Measurements from ENCODE around the gene MED9. TPM values are rescaled to one million over a fixed set of nuclear protein-coding genes. Genes with fewer than 3 reads are reported as not detected.
A peak's percentile ranks its signal among the peaks of the same experiment; 100 is the strongest.

The MED9 gene
- total RNA-seq, 2 donors from 2014 or later, result 4.9 to 7.8 TPM

DNA sequence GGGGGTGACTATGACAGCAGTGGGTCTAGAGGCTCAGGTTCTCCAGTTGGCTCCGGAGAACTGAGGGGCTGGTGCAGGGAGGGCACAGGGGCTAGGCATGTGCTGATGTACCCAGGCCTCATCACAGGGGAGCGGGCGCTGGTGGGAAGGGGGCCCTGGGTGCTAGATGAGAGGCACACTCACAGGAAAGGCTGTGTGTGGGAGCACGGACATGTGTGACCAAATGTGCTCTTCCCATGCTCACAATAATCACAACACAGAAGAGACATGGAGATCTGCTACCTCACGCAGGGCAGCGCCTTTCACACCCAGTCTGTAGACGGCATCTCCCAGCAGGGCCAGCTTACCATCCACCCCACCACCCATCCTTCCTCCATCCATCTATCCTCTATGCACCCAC, 36.8 kb downstream of the MED9 start:
- H3K27me3 ChIP-seq, result no peaks in the 10 kb centered on the region
- DNase-seq (no peak), ATAC-seq (no peak)
- no peaks in the 10 kb centered on the region for H3K9me3 ChIP-seq
- H3K27ac ChIP-seq, result no peak overlapping the region
- intact Hi-C loops (cut with DNase I), result no loop called here
- no peaks in the 10 kb centered on the region for H3K4me1 ChIP-seq
- no peaks in the 10 kb centered on the region for H3K36me3 ChIP-seq (replicated peaks in 1 of 2; ENCODE audit: insufficient read depth in 1 of 2, low read depth in 2 of 2)
- no peak overlapping the region for H3K4me3 ChIP-seq
- WGBS, 2 donors, result 91 to 93% methylated on average over 7 of the region's 7 CpGs
- TF ChIP-seq, protein P1, sequence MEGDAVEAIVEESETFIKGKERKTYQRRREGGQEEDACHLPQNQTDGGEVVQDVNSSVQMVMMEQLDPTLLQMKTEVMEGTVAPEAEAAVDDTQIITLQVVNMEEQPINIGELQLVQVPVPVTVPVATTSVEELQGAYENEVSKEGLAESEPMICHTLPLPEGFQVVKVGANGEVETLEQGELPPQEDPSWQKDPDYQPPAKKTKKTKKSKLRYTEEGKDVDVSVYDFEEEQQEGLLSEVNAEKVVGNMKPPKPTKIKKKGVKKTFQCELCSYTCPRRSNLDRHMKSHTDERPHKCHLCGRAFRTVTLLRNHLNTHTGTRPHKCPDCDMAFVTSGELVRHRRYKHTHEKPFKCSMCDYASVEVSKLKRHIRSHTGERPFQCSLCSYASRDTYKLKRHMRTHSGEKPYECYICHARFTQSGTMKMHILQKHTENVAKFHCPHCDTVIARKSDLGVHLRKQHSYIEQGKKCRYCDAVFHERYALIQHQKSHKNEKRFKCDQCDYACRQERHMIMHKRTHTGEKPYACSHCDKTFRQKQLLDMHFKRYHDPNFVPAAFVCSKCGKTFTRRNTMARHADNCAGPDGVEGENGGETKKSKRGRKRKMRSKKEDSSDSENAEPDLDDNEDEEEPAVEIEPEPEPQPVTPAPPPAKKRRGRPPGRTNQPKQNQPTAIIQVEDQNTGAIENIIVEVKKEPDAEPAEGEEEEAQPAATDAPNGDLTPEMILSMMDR (IDR thresholded peaks at IDR 0.05), result no peak
- TF ChIP-seq POLR2A (IDR thresholded peaks at IDR 0.05), result no peak

DNA sequence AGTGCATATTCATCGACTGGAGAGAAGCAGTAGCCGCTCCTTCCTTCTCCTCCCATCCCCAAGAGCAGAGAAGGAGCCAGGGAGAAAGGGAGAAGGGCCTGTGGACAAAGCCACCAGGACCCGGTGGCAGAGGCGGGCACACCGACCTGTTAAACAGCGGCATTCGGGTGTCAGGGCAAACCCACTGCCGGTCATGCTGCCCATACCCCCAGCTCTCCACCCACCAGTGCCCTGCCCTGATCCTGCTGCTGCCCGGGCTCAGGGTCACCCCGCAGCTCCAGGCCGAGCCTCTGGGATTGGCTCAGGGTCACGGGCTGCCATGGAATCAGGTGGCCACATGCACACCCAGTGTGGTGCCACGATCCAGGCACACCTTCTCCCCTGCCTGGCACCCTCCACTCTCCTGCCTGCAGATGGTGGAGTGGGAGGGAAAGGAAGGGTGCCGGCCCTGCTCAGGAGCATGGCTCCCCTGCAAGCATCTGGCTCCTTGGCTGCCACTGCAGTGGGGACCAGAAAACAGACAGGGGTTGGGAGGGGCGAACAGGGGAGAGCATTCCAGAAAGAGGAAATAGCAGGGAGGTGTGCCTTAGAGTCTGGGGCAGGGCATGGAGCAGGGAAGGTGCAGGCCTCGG, 37.7 kb downstream of the MED9 start:
- Histone ChIP-seq H3K27me3 (no peaks in the 10 kb centered on the region), H3K9me3 (no peaks in the 10 kb centered on the region), H3K27ac (peak overlapping the region in 1 of 4 donors; percentile 37), H3K36me3 (replicated peaks in 1 of 2; ENCODE audit: insufficient read depth in 1 of 2, low read depth in 2 of 2) (no peaks in the 10 kb centered on the region), H3K4me1 (no peaks in the 10 kb centered on the region), H3K4me3 (no peak overlapping the region)
- 85 to 89% methylated on average over 9 to 15 of the region's 16 CpGs for WGBS, 2 donors
- intact Hi-C loops (cut with DNase I), result no loop called here
- no peak for DNase-seq
- ATAC-seq, result no peak
- TF ChIP-seq, protein P1 (IDR thresholded peaks at IDR 0.05), result no peak
- TF ChIP-seq POLR2A (IDR thresholded peaks at IDR 0.05), result no peak

DNA sequence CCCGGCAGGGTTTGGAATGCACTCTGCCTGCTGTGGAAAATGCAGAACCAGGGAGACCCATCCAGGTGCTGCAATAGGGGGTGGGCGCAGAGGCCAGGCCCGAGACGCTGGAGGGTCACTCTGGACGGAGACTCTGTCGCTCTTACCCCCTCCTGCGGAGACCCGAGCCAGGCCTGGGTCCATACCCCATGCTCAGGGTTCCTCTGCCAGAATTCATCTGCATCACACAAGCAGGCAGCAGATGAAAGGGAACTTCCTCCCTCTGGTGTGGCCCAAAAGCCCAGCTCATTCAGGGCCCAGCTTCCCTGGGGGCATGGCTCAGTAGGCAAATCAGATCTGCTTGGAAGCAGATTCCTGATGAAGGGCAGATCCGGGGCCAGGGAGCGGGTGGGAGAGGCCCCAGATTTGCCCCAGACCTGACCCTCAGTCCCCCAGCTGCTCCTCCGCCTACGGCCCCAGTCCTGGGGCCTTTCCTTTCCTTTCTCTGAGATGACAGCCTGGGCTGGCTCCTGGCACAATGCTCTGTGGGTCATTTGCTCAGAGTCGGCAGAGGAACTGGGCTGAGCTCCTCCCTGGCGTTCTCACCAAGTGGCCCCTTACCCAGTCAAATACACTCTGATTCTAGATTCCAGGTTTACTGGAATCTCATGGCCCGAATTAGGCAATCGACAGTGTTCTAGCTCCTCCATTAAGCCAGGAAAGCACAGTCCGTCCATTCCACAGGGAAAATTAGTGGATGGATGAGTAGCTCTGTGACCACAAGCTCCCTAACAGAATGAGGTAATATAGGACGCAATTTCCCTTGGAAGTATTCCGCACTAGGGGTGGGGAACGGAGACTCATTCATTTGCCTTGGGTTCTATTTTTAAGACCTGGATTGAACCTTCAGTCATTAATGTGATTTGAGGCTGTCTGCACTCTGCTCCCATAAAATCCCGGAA, 38.5 kb downstream of the MED9 start:
- H3K9me3 ChIP-seq, result no peaks in the 10 kb centered on the region
- no peaks in the 10 kb centered on the region for H3K4me1 ChIP-seq
- intact Hi-C loops (cut with DNase I), result no loop called here
- peak; percentile 22 for ATAC-seq
- WGBS, 2 donors, result 89 to 91% methylated on average over 12 to 20 of the region's 21 CpGs
- TF ChIP-seq, protein P1 (IDR thresholded peaks at IDR 0.05), result no peak
- no peak for TF ChIP-seq POLR2A (IDR thresholded peaks at IDR 0.05)
- no peaks in the 10 kb centered on the region for H3K27me3 ChIP-seq
- H3K4me3 ChIP-seq, result no peak overlapping the region
- H3K36me3 ChIP-seq (replicated peaks in 1 of 2; ENCODE audit: insufficient read depth in 1 of 2, low read depth in 2 of 2), result no peaks in the 10 kb centered on the region
- DNase-seq, result peak in 1 of 4 donors; percentile 13
- H3K27ac ChIP-seq, result peak overlapping the region in 1 of 4 donors; percentile 37

DNA sequence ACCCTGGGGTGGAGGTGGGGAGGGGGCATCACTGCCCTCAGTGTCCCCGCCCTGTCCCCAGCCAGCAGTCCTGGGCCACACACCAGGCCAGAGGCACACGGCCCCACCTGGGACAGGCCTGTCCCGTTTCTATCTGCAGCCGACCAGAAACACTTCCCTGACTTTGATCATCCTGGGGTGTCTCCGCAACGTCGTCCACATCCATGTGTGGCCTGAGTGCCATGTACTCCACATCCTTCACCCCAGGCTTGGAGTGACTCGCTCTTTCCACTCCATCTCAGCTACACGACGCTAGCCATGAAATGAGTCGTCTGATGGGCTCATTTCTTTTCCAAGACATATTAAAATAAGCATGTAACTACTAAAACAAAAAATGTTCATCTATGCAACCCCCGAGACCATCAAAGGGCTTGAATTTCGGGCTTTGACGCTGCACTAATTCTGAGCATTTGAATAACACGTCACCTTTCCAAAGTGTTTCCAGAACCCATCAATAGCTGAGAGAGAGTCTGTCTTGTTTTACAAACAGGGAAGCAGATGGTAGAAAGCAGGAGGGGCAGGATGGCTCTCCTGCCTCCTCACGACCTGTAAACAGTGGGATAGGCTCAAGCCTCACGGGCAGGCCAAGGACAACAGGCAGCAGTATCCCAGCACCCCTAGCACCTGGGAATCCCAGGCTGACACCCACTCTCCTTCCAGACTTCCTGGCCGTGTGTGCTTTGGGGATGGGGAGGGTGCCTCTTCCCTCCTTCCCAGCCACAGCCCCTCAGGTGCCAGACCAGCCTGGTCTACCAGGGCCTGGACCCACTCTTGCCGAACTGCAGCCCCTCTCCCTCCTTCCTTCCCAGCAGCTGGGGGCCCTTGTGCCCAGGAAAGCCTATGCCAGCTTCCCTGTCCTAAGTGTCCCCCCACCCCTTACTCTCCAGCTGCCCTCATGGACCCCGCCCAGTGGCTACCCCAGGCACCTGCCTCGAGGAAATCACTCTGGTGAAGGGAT, 39.4 kb downstream of the MED9 start:
- ATAC-seq, result no peak
- H3K27ac ChIP-seq, result peak overlapping the region in 1 of 4 donors; percentile 37

More for the DNA sequence above, 39.4 kb downstream of the MED9 start:
- H3K4me3 ChIP-seq, result no peak overlapping the region
- intact Hi-C loops (cut with DNase I), result no loop called here
- H3K36me3 ChIP-seq (replicated peaks in 1 of 2; ENCODE audit: insufficient read depth in 1 of 2, low read depth in 2 of 2), result no peaks in the 10 kb centered on the region
- no peaks in the 10 kb centered on the region for H3K9me3 ChIP-seq
- H3K27me3 ChIP-seq, result no peaks in the 10 kb centered on the region
- no peak for TF ChIP-seq POLR2A (IDR thresholded peaks at IDR 0.05)
- TF ChIP-seq, protein P1 (IDR thresholded peaks at IDR 0.05), result no peak
- peak in 1 of 4 donors; percentile 16 for DNase-seq
- 86% methylated on average over 18 to 21 of the region's 21 CpGs for WGBS, 2 donors
- H3K4me1 ChIP-seq, result no peaks in the 10 kb centered on the region

Data from body of pancreas (tissue), 4 donors.